Renal pelvis (tissue), 4 donors: ENCODE data around the gene CNOT6. TPM values are rescaled to one million over a fixed set of nuclear protein-coding genes. Genes with fewer than 3 reads are reported as not detected.

Experiments used
- DNase-seq: peaks from one replicate; pipeline ENCODE4 v3.0.0-alpha.2; 2013
- polyA plus RNA-seq, 3 donors: library from polyadenylated mRNA; unstranded; fragments of 120-200 nt; gene quantifications; one replicate each; pipeline ENCODE4 v1.2.1, GENCODE V29; 2013; ENCODE audit not compliant: insufficient read length in 3 of 3

Gene CNOT6
- polyA plus RNA-seq, 3 donors, result 54.0 to 69.2 (median 57.5) TPM

GRCh38 chr5:180596668-180597231, 102.6 kb downstream of the CNOT6 start:
- no peak for DNase-seq

- DNase-seq, result no peak
These were observed 104.1 kb downstream of the CNOT6 start for GRCh38 chr5:180598316-180598701.

GRCh38 chr5:180598797-180599589, 104.8 kb downstream of the CNOT6 start:
- DNase-seq, result no peak

DNA sequence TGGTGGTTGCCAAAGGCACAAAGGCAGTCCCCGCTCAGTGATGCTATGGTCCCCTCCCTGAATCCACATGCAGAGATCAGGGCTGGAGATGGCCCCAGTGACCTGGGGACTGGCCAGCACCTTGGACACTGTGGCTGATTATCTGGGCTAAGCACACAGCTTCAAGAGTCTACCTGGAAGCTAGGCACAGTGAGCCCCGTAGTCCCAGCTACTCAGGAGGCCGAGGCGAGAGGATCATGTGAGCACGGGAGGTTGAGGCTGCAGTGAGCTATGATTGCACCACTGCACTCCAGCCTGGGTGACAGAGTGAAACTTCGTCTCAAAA, 105.4 kb downstream of the CNOT6 start:
- DNase-seq, result no peak

- DNase-seq, result no peak
These were observed 105.9 kb downstream of the CNOT6 start for GRCh38 chr5:180599981-180600553.

- no peak for DNase-seq
These were observed 106.4 kb downstream of the CNOT6 start for GRCh38 chr5:180600554-180601041.

- no peak for DNase-seq
These were observed 107.7 kb downstream of the CNOT6 start for GRCh38 chr5:180601591-180602480.

- DNase-seq, result no peak
These were observed 108.4 kb downstream of the CNOT6 start for GRCh38 chr5:180602481-180603075.

- DNase-seq, result no peak
These were observed 109.0 kb downstream of the CNOT6 start for GRCh38 chr5:180603076-180603594.

DNA sequence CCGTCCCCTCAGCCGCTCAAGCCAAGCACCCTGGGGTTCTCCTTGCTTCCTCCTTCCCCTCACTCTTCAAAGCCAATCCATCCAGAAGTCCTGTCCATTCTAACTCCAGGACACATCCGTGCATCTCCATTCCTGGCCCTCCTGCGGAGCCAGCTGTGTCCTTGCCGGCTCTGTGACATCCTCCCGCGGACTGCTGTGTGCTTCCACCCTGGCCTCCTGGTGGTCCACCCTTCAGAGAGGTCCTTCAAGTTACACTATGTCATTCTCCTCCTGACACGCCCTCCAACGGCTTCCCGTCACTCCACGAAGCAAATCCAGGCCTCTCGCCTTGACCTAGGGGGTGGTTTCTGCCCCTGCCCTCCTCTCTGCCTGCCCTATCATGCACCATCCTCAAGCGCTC, 110.1 kb downstream of the CNOT6 start:
- DNase-seq, result no peak

DNA sequence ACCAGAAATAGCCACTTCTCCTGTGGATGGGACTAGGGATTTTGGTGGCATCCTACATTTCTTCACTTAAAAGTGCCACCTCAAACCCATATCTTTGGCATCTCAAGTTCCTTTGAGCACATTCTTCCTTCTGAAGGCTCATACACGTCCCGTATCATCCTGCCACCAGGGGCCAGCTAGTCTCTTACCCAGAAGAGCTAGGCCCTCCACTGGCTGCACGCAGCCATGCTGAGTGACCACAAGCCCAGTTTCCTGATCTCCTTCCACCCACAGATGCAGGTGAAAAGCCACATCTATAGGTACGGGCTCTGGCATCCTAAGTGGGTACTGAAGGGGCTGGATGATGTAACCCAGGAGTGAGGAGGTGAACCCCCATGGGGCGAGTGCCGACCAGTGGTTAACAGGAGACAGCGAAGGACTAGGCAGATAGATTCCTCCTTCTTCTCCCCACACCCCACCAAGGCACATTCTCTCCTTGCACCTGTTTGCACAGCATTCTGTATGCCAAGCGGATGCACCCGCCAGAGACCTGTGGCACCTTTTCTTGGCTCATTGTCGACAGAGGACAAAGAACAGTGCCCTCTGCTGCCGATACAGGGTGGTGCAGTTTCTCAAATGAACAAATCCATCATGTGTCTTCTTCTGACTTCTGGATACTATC, 111.5 kb downstream of the CNOT6 start:
- DNase-seq, result no peak

- DNase-seq, result no peak
These were observed 112.1 kb downstream of the CNOT6 start for GRCh38 chr5:180606215-180606785.

DNA sequence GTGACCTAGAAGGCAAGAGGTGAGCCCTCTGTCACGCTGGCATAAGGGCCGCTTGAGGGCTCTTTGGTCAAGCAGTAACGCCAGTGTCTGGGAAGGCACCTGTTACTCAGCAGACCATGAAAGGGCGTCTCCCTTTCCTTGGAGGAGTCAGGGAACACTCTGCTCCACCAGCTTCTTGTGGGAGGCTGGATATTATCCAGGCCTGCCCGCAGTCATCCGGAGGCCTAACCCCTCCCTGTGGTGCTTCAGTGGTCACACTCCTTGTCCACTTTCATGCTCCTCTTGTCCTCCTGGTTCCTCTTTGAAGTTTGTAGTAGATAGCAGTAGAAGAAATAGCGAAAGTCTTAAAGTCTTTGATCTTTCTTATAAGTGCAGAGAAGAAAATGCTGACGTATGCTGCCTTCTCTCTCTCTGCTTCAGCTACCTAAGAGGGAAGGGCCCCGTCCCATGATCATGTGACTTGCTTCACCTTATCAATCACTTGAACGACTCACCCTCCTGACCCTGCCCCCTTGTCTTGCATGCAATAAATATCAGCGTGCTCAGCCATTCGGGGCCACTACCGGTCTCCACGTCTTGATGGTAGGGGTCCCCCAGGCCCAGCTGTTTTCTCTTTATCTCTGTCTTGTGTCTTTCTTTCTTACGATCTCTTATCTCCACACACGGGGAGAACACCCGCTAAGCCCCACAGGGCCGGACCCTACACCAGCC, 113.8 kb downstream of the CNOT6 start:
- no peak for DNase-seq

- no peak for DNase-seq
These were observed 114.6 kb downstream of the CNOT6 start for GRCh38 chr5:180608572-180609310.

DNA sequence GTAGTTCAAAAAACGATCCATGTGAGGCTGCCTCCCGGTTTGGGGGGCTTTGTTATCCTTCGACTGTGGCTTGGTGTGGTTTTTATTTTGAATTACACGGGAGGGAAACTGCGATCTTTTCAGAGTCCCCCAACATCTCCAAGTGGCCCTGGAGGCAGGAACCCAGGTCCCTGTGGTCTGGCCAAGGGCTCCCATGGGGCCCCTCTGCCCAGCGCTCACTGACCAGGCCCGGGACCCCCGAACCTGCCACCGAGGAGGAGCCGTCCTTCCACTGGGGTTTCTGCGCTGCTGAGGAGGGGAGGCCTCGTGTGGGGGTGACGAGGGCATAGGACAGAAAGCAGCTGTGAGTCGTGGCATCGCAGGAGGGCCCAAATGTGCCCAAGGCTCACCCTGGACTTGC, 115.2 kb downstream of the CNOT6 start:
- DNase-seq, result no peak

DNA sequence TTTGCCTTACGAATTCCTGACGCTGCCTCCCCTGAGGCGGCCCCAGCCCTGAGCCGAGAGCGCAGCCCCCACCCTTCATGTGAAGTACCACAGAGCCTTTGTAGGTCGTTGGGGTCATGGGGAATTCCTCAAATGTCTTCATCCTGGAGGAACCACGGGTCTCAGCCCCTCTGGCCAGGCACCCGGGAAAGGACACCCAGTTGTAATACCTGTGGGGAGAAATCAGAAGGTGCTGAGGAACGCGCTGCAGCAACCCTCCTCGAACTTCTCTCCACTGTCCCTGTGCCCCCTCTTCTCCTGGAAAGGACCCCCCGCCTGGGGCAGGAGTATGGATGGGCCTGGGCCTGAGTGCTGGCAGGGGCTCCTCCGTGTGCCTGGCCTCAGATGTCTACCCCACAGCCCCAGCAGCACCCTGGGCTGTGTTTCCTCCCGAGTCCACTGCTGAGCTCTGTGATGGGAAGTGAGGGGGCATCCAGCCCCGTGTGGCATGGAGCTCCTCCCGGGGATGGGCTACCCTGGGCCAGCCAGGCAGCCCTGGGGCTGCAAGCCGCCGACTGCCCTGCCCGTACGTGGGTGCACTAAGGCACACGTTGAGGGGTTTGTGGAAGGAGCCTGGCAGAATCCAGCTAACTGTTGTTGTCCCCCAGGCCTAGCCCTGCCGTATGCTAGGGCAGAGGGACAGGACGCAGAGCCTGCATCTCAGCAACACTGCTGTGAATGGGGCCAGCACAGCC, 115.8 kb downstream of the CNOT6 start:
- no peak for DNase-seq

GRCh38 chr5:180611140-180611850, 117.1 kb downstream of the CNOT6 start:
- no peak for DNase-seq

DNA sequence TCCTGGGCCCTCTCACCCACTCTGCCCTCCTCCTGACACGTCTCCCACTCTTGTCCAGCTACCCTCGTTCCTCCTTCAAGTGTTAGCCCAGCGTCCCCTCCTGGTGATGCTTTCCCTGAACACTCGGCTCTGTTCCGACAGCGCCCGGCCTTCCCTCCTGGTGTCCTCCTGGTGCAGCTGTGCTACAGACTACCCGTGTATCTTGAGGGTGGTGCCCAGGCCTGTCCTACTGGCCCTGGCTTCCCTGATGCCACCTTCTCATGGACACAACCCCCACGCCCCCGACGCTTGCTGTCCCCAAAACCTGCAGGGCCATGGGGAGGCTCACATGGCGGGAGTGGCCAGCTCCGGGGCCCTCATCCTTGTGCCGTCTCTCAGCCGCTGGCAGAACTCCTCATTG, 118.5 kb downstream of the CNOT6 start:
- no peak for DNase-seq
